ENCODE measurements around the gene RBM42. TPM values are rescaled to one million over a fixed set of nuclear protein-coding genes. Genes with fewer than 3 reads are reported as not detected.
"Not testable (repeated sequence)": the region's sequence is repeated elsewhere in the genome, so short reads cannot be mapped to it uniquely, and the experiment has no call there.

Gene RBM42, protein sequence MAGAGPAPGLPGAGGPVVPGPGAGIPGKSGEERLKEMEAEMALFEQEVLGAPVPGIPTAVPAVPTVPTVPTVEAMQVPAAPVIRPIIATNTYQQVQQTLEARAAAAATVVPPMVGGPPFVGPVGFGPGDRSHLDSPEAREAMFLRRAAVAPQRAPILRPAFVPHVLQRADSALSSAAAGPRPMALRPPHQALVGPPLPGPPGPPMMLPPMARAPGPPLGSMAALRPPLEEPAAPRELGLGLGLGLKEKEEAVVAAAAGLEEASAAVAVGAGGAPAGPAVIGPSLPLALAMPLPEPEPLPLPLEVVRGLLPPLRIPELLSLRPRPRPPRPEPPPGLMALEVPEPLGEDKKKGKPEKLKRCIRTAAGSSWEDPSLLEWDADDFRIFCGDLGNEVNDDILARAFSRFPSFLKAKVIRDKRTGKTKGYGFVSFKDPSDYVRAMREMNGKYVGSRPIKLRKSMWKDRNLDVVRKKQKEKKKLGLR
- 38.9 and 40.0 TPM in 2 replicates for total RNA-seq

DNA sequence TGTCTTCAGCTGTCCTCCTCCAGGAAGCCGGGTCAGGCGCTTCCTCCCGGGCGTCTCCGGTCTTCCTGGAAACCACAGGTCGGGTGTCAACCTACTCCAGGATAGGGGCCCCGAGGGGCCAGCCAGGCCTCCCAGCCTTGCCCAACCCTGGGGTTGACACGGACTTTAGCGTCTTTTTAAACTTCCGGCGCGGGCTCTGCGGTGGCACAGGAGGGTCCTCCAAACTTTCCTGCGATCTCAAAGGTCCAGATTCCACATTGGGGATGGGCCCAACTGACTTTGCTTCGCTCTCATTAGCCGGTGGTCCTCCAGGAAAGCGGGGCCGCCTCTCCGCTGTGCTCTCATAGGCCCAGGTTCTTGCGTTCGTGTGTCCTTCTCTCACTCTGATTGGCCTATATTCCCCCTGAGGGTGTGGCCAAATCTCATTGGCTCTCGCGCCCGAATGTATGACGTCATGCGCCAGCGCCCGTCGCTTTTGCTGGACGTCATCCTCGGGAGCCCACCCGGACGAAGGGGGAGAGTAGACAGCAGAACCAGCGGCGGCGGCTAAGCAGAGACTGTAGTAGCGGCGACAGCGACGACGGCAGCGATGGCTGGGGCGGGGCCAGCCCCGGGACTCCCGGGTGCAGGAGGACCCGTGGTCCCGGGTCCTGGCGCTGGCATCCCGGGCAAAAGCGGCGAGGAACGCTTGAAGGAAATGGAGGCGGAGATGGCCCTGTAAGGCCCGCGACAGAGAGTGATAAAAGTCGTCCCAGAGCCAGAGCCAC is at the start of gene RBM42:
RBM42 (plus strand) TSS at position 472 of the 767 bp plus-strand sequence; CDS start at position 590, 118 bp downstream.
- DNase-seq (ENCODE audit: low read depth) = peak; percentile 98

- no peak for DNase-seq (ENCODE audit: low read depth)
Measured at GRCh38 chr19:35582760-35583159, 46.1 kb upstream of the RBM42 start.

GRCh38 chr19:35585848-35586247 is 43.0 kb upstream of the RBM42 start, which contains the start of gene PMIS2:
TSS of gene PMIS2 (plus strand) at chr19:35586173. CDS start at chr19:35586260, 87 bp downstream.
- DNase-seq (ENCODE audit: low read depth) = no peak

DNA sequence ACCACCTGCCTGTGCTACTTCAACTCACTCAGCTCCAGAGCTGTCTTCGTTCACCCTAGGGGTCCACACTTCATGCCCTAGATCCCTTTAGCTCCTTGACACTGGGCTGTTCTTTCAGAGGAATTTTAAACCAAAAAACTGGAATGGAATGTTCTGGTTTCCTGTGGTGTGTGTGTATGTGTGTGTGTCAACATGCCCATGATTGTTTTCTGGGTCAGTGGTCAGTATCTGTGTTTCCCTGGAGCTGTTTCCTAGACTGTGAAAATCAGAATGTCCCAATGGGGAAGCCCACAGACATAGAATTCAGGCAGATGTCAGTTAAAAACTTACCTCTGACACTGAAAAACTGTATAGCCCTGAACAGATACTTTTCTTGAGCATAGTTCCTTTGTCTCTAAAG is 41.5 kb upstream of the RBM42 start:
- DNase-seq (ENCODE audit: low read depth) = peak; percentile 38

DNA sequence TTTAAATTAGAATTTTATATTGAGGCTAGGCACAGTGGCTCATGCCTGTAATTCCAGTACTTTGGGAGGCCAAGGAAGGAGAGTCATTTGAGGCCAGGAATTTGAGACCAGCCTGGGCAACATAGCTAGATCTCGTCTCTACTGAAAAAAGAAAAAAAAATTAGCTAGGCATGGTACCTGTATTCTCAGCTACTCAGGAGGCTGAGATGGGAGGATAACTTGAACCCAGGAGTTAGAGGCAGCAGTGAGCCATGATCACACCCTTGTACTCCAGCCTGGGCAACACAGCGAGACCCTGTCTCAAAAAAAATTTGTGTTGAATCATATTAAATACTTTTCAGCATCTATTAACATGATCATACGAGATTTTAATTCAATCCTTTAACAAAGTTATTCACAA is 38.0 kb upstream of the RBM42 start:
- no peak for DNase-seq (ENCODE audit: low read depth)

- peak; percentile 58 for DNase-seq (ENCODE audit: low read depth)
Measured at GRCh38 chr19:35592226-35592625, 36.6 kb upstream of the RBM42 start.

GRCh38 chr19:35595026-35595425 is 33.8 kb upstream of the RBM42 start:
- DNase-seq (ENCODE audit: low read depth) = not testable (repeated sequence)

DNA sequence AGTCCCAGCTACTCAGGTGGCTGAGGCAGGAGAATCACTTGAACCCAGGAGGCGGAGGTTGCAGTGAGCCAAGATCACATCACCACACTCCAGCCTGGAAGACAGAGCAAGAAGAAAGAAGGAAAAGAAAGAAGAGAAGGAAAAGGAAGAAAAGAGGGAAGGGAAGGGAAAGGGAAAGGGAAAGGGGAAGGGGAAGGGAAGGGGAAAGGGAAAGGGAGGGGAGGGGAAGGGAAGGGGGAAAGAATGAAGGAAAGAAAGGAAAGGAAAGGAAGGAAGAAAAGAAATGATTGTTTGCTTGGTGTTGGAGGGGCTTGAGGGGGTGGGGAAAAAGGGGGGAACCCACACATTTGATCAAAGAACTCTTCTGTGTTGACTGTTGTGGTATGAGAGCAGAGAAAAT is 32.9 kb upstream of the RBM42 start:
- no peak for DNase-seq (ENCODE audit: low read depth)

GRCh38 chr19:35596366-35596999 is 32.4 kb upstream of the RBM42 start:
- DNase-seq (ENCODE audit: low read depth) = no peak

GRCh38 chr19:35601971-35602370 is 26.9 kb upstream of the RBM42 start:
- DNase-seq (ENCODE audit: low read depth) = peak; percentile 15

GRCh38 chr19:35604436-35604835 is 24.4 kb upstream of the RBM42 start:
- DNase-seq (ENCODE audit: low read depth) = not testable (repeated sequence)

DNA sequence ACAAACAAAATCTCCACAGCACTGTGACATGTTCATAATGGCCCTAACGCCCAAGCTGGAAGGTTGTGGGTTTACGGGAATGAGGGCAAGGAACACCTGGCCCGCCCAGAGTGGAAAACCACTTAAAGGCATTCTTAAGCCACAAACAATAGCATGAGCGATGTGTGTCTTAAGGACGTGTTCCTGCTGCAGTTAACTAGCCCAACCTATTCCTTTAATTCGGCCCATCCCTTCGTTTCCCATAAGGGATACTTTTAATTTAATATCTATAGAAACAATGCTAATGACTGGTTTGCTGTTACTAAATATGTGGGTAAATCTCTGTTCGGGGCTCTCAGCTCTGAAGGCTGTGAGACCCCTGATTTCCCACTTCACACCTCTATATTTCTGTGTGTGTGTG is 21.7 kb upstream of the RBM42 start:
- DNase-seq (ENCODE audit: low read depth) = not testable (repeated sequence)

GRCh38 chr19:35607661-35608060 is 21.2 kb upstream of the RBM42 start:
- no peak for DNase-seq (ENCODE audit: low read depth)

- DNase-seq (ENCODE audit: low read depth) = no peak
Measured at GRCh38 chr19:35608251-35608650, 20.6 kb upstream of the RBM42 start.

- DNase-seq (ENCODE audit: low read depth) = no peak
Measured at GRCh38 chr19:35609851-35610353, 18.9 kb upstream of the RBM42 start.

- DNase-seq (ENCODE audit: low read depth) = no peak
Measured at GRCh38 chr19:35612224-35612558, 16.6 kb upstream of the RBM42 start.

GRCh38 chr19:35612559-35613321 is 16.1 kb upstream of the RBM42 start, which contains the start of gene HAUS5:
TSS of gene HAUS5 (plus strand) at chr19:35612735. CDS start at chr19:35612795, 60 bp downstream.
- DNase-seq (ENCODE audit: low read depth) = peak; percentile 63

DNA sequence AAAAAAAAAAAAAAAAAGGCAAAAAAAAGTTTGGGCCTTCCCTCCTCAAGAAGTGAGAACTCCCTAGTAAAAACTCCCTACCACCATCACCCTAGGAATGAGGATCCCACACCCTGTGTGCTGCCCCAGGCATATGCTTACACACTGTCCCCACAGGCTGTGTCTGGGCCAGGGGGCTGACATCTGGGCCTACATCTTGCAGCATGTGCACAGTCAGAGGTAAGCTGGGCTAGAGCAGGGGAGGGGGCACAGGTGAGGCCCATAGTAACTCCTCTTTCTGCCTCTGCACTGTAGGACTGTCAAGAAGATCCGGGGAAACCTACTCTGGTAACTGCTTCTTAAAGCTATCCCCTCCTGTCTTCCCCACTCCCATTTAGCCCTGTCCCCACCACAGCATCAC is 15.3 kb upstream of the RBM42 start:
- no peak for DNase-seq (ENCODE audit: low read depth)

GRCh38 chr19:35615036-35615435 is 13.8 kb upstream of the RBM42 start:
- DNase-seq (ENCODE audit: low read depth) = no peak

- no peak for DNase-seq (ENCODE audit: low read depth)
Measured at GRCh38 chr19:35618857-35619256, 10.0 kb upstream of the RBM42 start.

DNA sequence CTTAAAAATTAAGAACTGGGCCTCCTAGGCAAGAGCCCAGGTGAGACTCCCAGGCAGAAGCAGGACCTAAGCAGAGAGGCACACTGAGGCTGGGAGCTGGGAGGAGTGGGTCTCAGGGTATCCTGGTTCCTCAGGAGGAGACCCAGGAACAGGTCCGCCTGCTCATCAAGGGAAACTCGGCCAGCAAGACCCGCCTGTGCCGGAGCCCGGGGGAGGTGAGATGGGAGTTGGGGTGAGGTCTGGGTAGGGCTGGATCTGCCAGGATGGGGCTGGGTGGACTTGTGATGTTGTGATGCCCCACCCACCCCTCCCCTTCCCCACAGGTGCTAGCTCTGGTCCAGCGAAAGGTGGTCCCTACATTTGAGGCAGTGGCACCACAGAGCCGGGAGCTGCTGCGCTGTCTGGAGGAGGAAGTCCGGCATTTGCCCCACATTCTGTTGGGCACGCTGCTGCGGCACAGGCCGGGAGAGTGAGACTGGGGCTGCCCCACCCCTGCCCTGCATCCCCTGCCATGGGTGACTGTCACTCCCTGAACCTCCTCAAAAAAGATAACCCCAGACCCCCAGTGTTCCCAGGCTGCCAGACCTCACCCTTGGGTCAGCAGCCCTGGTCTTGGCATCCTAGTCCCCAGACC is 9.4 kb upstream of the RBM42 start:
- DNase-seq (ENCODE audit: low read depth) = no peak
